Breast epithelium (tissue), 4 donors: ENCODE measurements around the gene PADI4. TPM values are rescaled to one million over a fixed set of nuclear protein-coding genes. Genes with fewer than 3 reads are reported as not detected.

Source experiments
- DNase-seq, 2 donors: peaks; one replicate each; pipeline ENCODE4 v3.0.0-alpha.2; 2019; ENCODE audit warnings: low spot score in 2 of 2
- H3K27ac ChIP-seq, 2 donors: fragments of 200-600 bp; sonication (generic) in 1 of 2; one replicate each; pipeline ENCODE4 v1.5.1; 2016 to 2019; ENCODE audit warnings: mild to moderate bottlenecking in 1 of 2
- H3K27me3 ChIP-seq, 2 donors: fragments of 200-600 bp; sonication (generic) in 1 of 2; one replicate each; pipeline versions ENCODE4 v1.5.1 to v1.6.0; 2017 to 2019; ENCODE audit warnings: control low read depth in 1 of 2, mild to moderate bottlenecking in 1 of 2
- H3K36me3 ChIP-seq: fragments of 200-600 bp; one replicate; pipeline ENCODE4 v1.5.1; 2019
- H3K4me1 ChIP-seq, 2 donors: fragments of 200-600 bp; sonication (generic); one replicate each; pipeline ENCODE4 v1.5.1; 2016 to 2019; ENCODE audit warnings: control low read depth in 1 of 2
- H3K4me3 ChIP-seq, 3 donors: fragments of 200-600 bp; sonication (generic); 1 replicate in 2 of 3; 2 replicates in 1 of 3; pipeline ENCODE4 v1.5.1; 2016 to 2019; ENCODE audit warnings: mild to moderate bottlenecking in 3 of 3, moderate library complexity in 2 of 3
- H3K9me3 ChIP-seq, 2 donors: fragments of 200-600 bp; sonication (generic) in 1 of 2; one replicate each; pipeline ENCODE4 v1.5.1; 2016 to 2019; ENCODE audit warnings: control low read depth in 1 of 2
- POLR2A ChIP-seq: fragments of 450-650 bp; IDR thresholded peaks from one replicate; pipeline ENCODE4 v1.6.1; 2016; ENCODE audit warnings: antibody characterized with exemption, mild to moderate bottlenecking, moderate library complexity
- POLR2AphosphoS5 ChIP-seq, 3 donors: sonication (generic); formaldehyde crosslinking; IDR thresholded peaks; one replicate each; pipeline ENCODE4 v1.6.1; 2017; ENCODE audit warnings: antibody characterized with exemption in 3 of 3
- intact Hi-C: fragments of 100-400 bp; cut with DNase I; formaldehyde crosslinking; loops from one replicate; pipeline ENCODE4 v1.15.1; 2023; ENCODE audit warnings: low total_unique reads
- total RNA-seq, 3 donors: library from RNA; depleted of rRNA; stranded (reverse); fragments of >200 nt; gene quantifications; one replicate each; pipeline ENCODE4 v1.1.0, GENCODE V29; 2016
- TF ChIP-seq, protein P1 (sequence below), 3 donors: fragments of 450-650 bp; IDR thresholded peaks; one replicate each; pipeline ENCODE4 v1.5.1; 2016 to 2017; ENCODE audit warnings: antibody characterized with exemption in 3 of 3, mild to moderate bottlenecking in 3 of 3, moderate library complexity in 3 of 3

Gene PADI4
- total RNA-seq, 3 donors from 2014 or later: 1.3 TPM; not detected in 2

DNA sequence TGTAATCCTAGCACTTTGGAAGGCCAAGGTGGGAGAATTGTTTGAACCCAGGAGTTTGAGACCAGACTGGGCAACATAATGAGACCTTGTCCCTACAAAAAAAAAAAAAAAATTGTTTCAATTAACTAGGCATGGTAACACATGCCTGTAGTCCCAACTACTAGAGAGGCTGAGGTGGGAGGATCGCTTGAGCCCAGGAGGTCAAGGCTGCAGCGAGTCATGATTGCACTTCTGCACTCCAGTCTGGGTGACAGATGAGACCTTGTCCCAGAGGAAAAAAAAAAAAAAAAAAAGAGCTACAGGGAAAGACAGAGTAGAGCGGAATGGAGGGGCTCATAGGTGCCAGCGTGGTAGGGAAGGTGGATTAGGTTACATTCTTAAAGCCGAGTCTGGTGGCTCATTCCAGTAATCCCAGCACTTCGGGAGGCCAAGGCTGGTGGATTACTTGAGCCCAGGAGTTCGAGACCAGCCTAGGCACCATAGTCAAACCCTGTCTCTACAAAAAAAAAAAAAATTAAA, 43.0 kb downstream of the PADI4 start:
- intact Hi-C loops: no loop called here
- Histone ChIP-seq H3K4me1 (no peaks in the 10 kb centered on the region), H3K27me3 (no peaks in the 10 kb centered on the region), H3K27ac (no peak overlapping the region), H3K36me3 (no peaks in the 10 kb centered on the region), H3K4me3 (no peak overlapping the region), H3K9me3 (no peaks in the 10 kb centered on the region)
- TF ChIP-seq POLR2A (no peak), POLR2AphosphoS5 (IDR thresholded peaks at IDR 0.05) (no peak)
- TF ChIP-seq, protein P1, sequence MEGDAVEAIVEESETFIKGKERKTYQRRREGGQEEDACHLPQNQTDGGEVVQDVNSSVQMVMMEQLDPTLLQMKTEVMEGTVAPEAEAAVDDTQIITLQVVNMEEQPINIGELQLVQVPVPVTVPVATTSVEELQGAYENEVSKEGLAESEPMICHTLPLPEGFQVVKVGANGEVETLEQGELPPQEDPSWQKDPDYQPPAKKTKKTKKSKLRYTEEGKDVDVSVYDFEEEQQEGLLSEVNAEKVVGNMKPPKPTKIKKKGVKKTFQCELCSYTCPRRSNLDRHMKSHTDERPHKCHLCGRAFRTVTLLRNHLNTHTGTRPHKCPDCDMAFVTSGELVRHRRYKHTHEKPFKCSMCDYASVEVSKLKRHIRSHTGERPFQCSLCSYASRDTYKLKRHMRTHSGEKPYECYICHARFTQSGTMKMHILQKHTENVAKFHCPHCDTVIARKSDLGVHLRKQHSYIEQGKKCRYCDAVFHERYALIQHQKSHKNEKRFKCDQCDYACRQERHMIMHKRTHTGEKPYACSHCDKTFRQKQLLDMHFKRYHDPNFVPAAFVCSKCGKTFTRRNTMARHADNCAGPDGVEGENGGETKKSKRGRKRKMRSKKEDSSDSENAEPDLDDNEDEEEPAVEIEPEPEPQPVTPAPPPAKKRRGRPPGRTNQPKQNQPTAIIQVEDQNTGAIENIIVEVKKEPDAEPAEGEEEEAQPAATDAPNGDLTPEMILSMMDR (IDR thresholded peaks at IDR 0.05): no peak
- DNase-seq: no peak

DNA sequence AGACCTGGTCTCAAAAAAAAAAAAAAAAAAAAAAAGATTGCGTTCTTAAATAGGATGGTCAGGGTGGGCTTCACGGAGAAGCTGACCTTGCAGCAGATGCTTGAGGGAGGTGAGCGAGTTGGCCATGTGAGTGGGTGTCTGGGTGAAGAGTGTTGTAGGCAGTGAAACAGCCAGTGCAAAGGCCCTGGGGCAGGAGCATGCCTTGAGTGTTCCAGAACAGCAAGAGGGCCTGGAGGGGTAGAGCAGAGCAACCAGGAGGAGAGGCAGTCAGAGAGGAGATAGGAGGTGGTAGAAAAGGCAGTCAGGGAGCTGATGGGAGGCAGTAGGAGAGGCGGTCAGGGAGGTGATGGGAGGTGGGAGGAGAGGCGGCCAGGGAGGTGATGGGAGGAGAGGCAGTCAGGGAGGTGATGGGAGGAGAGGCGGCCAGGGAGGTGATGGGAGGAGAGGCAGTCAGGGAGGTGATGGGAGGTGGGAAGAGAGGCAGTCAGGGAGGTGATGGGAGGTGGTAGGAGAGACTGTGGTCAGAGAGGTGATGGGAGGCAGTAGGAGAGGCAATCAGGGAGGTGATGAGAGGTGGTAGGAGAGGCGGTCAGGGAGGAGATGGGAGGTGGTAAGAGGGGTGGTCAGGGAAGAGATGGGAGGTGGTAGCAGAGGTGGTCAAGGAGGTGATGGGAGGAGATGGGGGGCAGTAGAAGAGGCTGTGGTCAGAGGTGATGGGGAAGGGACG, 43.8 kb downstream of the PADI4 start:
- no peaks in the 10 kb centered on the region for H3K4me1 ChIP-seq
- intact Hi-C loops: no loop called here
- H3K36me3 ChIP-seq: no peaks in the 10 kb centered on the region
- no peak for DNase-seq
- no peaks in the 10 kb centered on the region for H3K9me3 ChIP-seq
- no peaks in the 10 kb centered on the region for H3K27me3 ChIP-seq
- no peak overlapping the region for H3K4me3 ChIP-seq
- H3K27ac ChIP-seq: no peak overlapping the region
- TF ChIP-seq POLR2A (no peak), POLR2AphosphoS5 (IDR thresholded peaks at IDR 0.05) (no peak)
- TF ChIP-seq, protein P1 (IDR thresholded peaks at IDR 0.05): no peak

DNA sequence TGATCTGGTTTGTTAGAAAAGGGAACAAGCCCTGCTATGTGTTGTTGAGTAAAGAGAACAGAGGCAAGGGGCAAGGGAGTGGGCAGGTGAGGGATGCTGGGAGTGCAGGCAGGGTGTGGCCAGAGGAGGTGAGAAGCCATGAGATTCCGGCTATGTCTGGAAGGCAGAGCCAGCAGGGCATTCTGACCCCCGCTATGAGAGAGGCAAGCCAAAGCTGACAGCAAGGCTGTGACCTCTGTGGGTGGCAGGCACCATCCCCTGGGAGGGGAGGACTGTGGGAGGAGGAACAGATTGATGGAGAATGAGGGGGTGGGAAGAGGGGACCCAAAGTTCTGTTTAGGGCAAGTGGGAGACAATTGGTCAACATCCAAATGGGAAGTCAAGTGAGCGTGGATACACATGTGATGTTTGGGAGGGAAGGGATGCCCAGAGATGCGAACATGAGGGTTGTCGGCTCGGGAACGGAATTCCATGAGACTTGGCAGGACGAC, 44.5 kb downstream of the PADI4 start:
- TF ChIP-seq POLR2A (no peak), POLR2AphosphoS5 (IDR thresholded peaks at IDR 0.05) (no peak)
- TF ChIP-seq, protein P1 (IDR thresholded peaks at IDR 0.05): no peak
- intact Hi-C loops: no loop called here
- Histone ChIP-seq H3K9me3 (no peaks in the 10 kb centered on the region), H3K27ac (no peak overlapping the region), H3K36me3 (no peaks in the 10 kb centered on the region), H3K4me1 (no peaks in the 10 kb centered on the region), H3K27me3 (no peaks in the 10 kb centered on the region), H3K4me3 (no peak overlapping the region)
- DNase-seq: no peak

DNA sequence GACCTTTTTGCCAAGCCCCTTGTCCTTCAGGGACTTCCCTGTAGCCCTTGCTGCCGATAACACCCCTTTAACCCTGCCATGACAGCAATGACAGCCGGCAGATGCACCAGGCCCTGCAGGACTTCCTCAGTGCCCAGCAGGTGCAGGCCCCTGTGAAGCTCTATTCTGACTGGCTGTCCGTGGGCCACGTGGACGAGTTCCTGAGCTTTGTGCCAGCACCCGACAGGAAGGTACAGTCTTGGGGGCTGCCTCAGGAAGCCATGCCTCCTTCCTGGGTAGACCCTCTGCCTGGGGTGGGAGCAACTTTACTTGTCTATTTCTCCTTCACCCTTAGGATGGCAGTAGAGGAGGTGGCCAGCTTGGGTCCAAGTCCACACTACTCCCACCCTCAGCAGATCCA, 47.9 kb downstream of the PADI4 start:
- no peaks in the 10 kb centered on the region for H3K36me3 ChIP-seq
- H3K4me3 ChIP-seq: no peak overlapping the region
- TF ChIP-seq POLR2A (no peak), POLR2AphosphoS5 (IDR thresholded peaks at IDR 0.05) (no peak)
- TF ChIP-seq, protein P1 (IDR thresholded peaks at IDR 0.05): no peak
- H3K4me1 ChIP-seq: no peaks in the 10 kb centered on the region
- no peak for DNase-seq
- no peaks in the 10 kb centered on the region for H3K27me3 ChIP-seq
- H3K27ac ChIP-seq: no peak overlapping the region
- no peaks in the 10 kb centered on the region for H3K9me3 ChIP-seq
- intact Hi-C loops: no loop called here

DNA sequence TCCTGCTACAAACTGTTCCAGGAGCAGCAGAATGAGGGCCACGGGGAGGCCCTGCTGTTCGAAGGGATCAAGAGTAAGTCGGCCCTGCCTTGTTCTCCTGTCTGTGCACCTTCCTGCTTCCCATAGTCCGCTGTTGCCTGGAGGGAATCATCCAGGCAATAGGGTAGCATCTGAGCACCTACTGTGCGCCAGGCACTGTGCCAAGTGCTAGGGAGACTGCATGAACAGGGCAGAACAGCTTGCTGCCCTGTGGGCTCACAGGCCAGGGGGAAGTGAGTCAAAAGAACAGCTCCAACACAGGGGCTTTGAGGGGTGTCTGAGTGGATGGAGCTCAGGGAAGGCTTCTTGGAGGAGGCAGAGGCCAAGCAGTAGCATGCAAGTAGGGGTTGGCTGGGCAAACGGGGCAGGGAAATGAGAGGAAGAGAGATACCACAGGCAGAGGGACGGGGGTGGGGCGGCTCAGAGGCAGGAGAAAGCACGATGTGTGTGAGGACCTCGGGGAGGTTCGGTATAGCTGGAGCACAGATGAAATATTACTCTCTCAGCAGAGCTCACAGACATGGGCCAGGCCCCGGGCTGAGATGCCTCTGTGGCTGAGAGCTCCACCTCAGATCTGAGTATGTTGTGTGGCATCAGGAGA, 48.5 kb downstream of the PADI4 start:
- intact Hi-C loops: no loop called here
- TF ChIP-seq POLR2A: no peak
- no peak for TF ChIP-seq POLR2AphosphoS5 (IDR thresholded peaks at IDR 0.05)
- TF ChIP-seq, protein P1 (IDR thresholded peaks at IDR 0.05): no peak
- no peaks in the 10 kb centered on the region for H3K4me1 ChIP-seq
- H3K9me3 ChIP-seq: no peaks in the 10 kb centered on the region
- no peak for DNase-seq
- no peak overlapping the region for H3K4me3 ChIP-seq
- H3K27ac ChIP-seq: no peak overlapping the region
- no peaks in the 10 kb centered on the region for H3K36me3 ChIP-seq
- no peaks in the 10 kb centered on the region for H3K27me3 ChIP-seq
